Measurements from ENCODE around the gene DKK3. TPM values are rescaled to one million over a fixed set of nuclear protein-coding genes. Genes with fewer than 3 reads are reported as not detected.

The DKK3 gene
- total and polyA plus RNA-seq, 4 donors: 3.1 to 9.9 (median 7.1) TPM

- Histone ChIP-seq H3K27ac (ENCODE audit: low read depth in 1 of 2, low read length in 2 of 2) (no peak overlapping the region), H3K36me3 (ENCODE audit: control insufficient read depth in 4 of 4, insufficient read depth in 3 of 4, low read depth in 1 of 4, low read length in 3 of 4) (no peaks in the 10 kb centered on the region), H3K9ac (ENCODE audit: low read depth in 1 of 2, low read length in 2 of 2) (no peak overlapping the region), H3K4me1 (ENCODE audit: control insufficient read depth in 4 of 4, insufficient read depth in 4 of 4, low read length in 3 of 4) (peaks cover 0 to 7% (median 1%) of the 10 kb centered on the region in 4 donors), H3K27me3 (ENCODE audit: control insufficient read depth in 4 of 4, insufficient read depth in 4 of 4, low read length in 3 of 4) (peaks cover 0 to 7% (median 2%) of the 10 kb centered on the region in 4 donors), H3K4me3 (ENCODE audit: low read depth in 1 of 3, low read length in 3 of 3) (no peak overlapping the region), H3K9me3 (ENCODE audit: control insufficient read depth in 4 of 4, low read length in 3 of 4) (no peaks in the 10 kb centered on the region)
- TF ChIP-seq RXRA (IDR thresholded peaks at IDR 0.05) (no peak), EGR1 (IDR thresholded peaks at IDR 0.05; ENCODE audit: low read depth in 2 of 2) (no peak), NR2F2 (IDR thresholded peaks at IDR 0.05) (no peak), MAX (IDR thresholded peaks at IDR 0.05) (no peak), JUND (IDR thresholded peaks at IDR 0.05) (no peak), TAF1 (conservative IDR thresholded peaks at IDR 0.05) (no peak), YY1 (IDR thresholded peaks at IDR 0.05) (no peak), CTCF (IDR thresholded peaks at IDR 0.05; ENCODE audit: low read depth, low read length, missing input control) (no peak), ZBTB33 (IDR thresholded peaks at IDR 0.05) (no peak), ATF3 (IDR thresholded peaks at IDR 0.05) (no peak), GABPA (IDR thresholded peaks at IDR 0.05 in 1 of 2, conservative IDR thresholded peaks at IDR 0.05 in 1 of 2) (no peak), FOXA2 (IDR thresholded peaks at IDR 0.05) (no peak), HNF4A (conservative IDR thresholded peaks at IDR 0.05) (no peak), HNF4G (IDR thresholded peaks at IDR 0.05) (no peak)
- no peak for DNase-seq (ENCODE audit: low spot score)
- 95% methylated on average over 7 of the region's 7 CpGs for WGBS
Measured at GRCh38 chr11:12006552-12007229, 1.7 kb downstream of the DKK3 start.

GRCh38 chr11:12005476-12005875, 3.0 kb downstream of the DKK3 start:
- no peaks in the 10 kb centered on the region for H3K36me3 ChIP-seq (ENCODE audit: control insufficient read depth in 4 of 4, insufficient read depth in 3 of 4, low read depth in 1 of 4, low read length in 3 of 4)
- H3K4me1 ChIP-seq (ENCODE audit: control insufficient read depth in 4 of 4, insufficient read depth in 4 of 4, low read length in 3 of 4): peaks cover 0 to 7% (median 1%) of the 10 kb centered on the region in 4 donors
- H3K27ac ChIP-seq (ENCODE audit: low read depth in 1 of 2, low read length in 2 of 2): no peak overlapping the region
- WGBS: 87% methylated on average over 1 of the region's 1 CpG
- H3K4me3 ChIP-seq (ENCODE audit: low read depth in 1 of 3, low read length in 3 of 3): no peak overlapping the region
- no peak for DNase-seq (ENCODE audit: low spot score)
- H3K27me3 ChIP-seq (ENCODE audit: control insufficient read depth in 4 of 4, insufficient read depth in 4 of 4, low read length in 3 of 4): peaks cover 0 to 7% (median 2%) of the 10 kb centered on the region in 4 donors
- no peak overlapping the region for H3K9ac ChIP-seq (ENCODE audit: low read depth in 1 of 2, low read length in 2 of 2)
- H3K9me3 ChIP-seq (ENCODE audit: control insufficient read depth in 4 of 4, low read length in 3 of 4): no peaks in the 10 kb centered on the region
- TF ChIP-seq FOXA2 (IDR thresholded peaks at IDR 0.05) (no peak), REST (IDR thresholded peaks at IDR 0.05) (no peak), RAD21 (IDR thresholded peaks at IDR 0.05) (no peak), HNF4G (IDR thresholded peaks at IDR 0.05) (no peak), YY1 (IDR thresholded peaks at IDR 0.05) (no peak), NR2F2 (IDR thresholded peaks at IDR 0.05) (no peak), JUND (IDR thresholded peaks at IDR 0.05) (no peak), CTCF (IDR thresholded peaks at IDR 0.05; ENCODE audit: low read depth, low read length, missing input control) (no peak), TAF1 (conservative IDR thresholded peaks at IDR 0.05) (no peak), EGR1 (IDR thresholded peaks at IDR 0.05; ENCODE audit: low read depth in 2 of 2) (no peak), RXRA (IDR thresholded peaks at IDR 0.05) (no peak), HNF4A (conservative IDR thresholded peaks at IDR 0.05) (no peak), FOXA1 (IDR thresholded peaks at IDR 0.05) (no peak), ZBTB33 (IDR thresholded peaks at IDR 0.05) (no peak), MAX (IDR thresholded peaks at IDR 0.05) (no peak), GABPA (IDR thresholded peaks at IDR 0.05 in 1 of 2, conservative IDR thresholded peaks at IDR 0.05 in 1 of 2) (no peak)
